Fibroblast of the conjunctiva (primary cell): ENCODE data around the gene SLC25A26.
"Not testable (repeated sequence)": the region's sequence is repeated elsewhere in the genome, so short reads cannot be mapped to it uniquely, and the experiment has no call there.

Experiments used
- DNase-seq: peaks from one replicate; pipeline ENCODE4 v3.0.0-alpha.2; 2010; ENCODE audit warnings: low read depth

The SLC25A26 gene

DNA sequence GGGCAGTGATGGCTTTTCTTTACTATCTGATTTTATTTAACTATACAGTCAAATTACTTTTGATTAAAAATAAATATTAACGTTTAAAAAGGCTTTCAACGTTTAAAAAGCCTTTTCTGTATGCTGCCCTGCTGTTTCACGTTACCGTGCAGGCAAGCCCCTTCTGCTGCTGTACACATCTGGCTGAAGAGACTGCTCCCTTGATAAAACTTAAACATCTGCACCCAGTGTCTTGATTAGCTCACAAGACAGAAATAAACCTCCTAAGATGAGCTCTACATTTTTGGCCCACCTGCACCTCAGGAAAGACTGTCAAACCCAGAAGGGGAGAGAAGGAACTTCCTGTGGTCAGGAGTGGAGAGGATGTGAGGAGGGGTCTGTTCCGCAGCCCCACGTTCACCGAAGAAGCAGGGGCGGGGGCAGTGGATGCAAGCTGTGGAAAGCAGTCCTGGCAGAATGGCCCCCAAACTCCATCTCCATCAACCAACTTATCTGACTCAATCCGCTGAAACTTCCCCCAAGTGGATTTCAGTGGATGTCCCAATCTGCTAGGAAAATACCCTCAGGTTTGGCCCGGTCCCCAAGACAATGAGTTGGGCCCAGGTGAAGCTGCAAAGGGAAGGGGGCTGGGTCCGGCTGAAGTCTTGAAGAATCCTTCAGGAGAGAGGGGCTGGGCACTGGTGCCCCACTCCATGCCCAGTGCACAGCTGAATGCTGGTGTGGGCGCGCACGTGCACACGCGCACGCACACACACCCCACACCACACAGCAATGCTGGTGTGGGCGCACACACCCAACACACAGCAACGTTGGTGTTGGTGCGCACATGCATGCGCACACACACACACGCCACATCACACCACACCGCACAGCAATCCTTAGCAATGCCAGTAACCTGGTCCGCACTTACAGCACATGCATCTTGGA lies 191.4 kb downstream of the SLC25A26 start:
- no peak for DNase-seq

DNA sequence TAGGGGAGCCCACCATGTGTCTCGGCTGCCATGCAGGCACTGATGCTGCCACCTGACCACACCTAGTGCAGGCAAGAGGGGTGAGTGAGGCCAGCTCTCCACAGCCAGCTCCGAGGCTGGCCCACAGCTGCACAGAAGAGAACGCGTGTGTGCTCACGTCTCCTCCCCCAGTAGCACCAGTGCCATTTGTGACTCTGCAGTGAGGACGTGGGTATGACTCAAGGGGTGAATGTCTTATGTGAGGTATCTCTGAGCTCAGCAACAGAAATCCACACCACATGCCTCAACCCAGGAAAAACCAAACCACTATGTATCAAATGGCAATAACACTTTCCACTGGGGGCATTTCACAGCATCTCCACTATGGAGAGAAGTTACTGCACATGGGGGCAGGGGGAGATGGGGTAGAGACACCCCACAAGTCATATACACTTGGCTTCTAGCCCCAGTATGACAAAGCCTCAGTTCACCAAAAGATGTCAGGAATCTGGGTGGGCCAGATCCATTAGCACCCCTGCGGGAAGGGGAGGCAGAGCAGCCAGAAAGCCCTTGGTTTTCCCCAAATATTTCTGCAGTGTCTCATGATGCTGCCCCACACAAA lies 192.4 kb downstream of the SLC25A26 start:
- no peak for DNase-seq

DNA sequence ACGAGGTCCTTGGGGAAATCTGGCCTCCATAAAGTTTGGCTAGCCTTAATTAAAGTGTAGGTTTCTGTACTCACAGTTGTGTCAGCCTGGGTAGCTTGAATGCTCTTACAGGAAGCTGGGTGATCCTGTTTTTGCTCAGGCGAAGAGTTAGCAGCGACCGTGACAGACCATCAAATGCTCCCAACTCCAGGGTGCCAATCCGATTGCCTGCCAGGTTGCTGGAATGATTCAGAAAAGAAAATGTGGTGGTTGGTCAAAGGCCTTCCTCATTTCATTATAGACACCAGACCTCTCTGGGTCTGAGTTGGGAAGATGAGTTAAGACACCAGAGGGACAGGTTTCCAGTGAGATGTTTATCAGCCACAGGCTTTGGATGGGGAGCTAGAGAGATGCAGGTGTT lies 194.0 kb downstream of the SLC25A26 start:
- DNase-seq: no peak

DNA sequence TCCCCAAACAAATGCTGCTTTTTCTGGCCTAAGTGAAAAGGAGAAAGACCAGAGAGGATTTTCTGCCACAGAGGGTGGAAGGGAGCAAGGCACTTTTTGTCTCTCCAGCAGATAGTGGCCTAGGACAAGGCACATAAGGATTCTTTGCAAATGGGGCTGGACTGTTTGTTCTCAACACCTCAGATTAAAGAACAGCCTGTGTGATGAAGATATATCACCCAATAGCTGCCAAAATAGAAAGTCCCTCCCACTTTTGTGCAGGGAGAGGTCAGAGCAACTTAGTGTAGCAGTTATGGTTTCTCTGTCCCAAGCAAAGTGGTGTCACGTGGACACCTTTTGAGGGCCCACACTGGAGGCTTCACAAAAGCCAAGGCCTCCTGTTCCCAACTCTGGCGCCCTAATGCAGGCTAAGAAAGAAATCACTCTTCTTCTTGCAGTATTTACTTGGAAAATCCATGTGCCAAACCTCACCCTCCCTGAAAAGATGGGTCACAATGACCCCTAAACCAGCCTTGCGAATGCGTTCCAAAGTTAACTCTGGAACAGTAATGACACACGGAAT lies 195.1 kb downstream of the SLC25A26 start:
- DNase-seq: no peak

DNA sequence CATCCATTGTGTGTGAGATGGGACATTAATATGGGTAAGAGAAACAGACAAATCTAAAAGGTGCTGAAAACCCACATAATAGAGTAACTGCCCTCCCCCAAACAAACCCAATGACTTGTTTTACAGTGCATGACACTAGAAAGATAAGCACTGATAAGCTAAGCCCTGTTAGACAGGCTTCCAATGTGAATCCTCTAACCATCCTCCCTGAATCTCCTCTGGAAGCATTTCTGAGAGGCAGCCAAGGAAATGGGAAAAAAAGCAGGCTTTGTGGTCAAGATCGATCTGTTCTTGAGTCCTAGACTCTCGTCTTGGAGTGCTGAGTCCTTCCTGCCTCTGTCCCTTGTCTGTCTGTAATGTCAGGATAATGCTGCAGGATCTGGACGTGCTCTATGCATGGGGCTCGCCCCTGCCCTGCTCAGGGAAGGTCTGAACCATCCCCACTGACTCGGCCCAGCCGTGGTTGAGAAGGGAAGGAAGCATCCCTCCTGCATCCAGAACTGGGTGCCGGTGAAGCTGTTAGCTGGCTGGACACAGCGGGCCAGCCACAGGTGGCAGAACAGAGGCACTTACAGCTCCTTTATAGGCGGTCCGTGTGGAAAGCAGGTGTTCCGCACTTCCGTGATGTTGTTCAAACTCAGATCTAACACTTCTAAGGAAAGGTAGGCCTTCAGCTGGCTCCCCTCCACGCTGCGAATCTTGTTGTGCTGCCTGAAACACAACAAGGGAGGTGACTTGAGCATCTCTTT lies 195.9 kb downstream of the SLC25A26 start:
- DNase-seq: no peak

DNA sequence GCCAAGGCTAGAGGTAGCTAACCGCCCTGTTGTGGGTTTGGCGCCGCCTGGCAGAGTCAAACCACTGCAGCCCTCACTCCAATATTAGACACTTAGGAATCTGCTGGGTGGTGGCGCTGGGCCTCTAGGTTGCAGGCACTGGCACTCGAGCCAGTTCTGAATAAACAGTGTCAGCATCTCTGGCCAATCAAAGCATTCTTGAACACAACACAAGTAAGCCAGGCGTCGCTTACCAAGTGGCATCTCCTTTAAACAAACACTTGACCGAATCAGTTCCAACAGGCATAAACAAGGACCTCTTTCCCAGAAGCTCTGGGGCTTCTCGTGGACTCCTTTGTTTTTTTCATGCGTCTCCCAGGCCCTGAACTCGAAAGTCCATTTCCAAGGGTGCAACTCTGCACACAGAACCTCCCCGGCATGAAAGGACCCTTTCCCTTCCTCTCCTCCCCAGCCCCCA lies 197.7 kb downstream of the SLC25A26 start:
- no peak for DNase-seq

DNA sequence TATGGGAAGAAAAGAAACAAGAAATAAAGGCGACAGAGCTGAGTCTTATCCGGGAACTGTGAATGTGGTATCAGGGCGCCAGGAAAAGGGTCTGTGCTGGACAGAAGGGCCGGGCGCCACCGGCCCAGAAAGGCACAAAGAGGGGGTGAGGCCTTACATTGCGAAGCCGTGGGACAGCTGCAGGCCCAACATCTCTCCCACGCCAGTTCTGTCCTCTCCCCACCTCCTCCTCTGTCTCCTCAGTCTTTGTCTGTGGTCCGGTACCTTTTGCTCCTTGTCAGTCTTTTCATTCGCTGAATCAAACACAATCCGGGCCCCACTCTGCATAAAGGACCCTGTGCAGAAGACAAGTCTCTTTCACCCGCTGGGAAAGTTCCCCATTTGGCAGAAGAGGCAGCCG lies 198.2 kb downstream of the SLC25A26 start:
- DNase-seq: no peak

DNA sequence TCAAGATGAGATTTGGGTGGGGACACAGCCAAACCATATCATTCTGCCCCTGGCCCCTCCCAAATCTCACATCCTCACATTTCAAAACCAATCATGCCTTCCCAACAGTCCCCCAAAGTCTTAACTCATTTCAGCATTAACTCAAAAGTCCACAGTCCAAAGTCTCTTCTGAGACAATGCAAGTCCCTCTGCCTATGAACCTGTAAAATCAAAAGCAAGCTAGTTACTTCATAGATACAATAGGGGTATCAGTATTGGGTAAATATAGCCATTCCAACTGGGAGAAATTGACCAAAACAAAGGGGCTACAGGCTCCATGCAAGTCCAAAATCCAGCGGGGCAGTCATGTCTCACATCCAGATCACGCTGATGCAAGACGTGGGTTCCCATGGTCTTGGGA lies 200.3 kb downstream of the SLC25A26 start:
- not testable (repeated sequence) for DNase-seq

DNA sequence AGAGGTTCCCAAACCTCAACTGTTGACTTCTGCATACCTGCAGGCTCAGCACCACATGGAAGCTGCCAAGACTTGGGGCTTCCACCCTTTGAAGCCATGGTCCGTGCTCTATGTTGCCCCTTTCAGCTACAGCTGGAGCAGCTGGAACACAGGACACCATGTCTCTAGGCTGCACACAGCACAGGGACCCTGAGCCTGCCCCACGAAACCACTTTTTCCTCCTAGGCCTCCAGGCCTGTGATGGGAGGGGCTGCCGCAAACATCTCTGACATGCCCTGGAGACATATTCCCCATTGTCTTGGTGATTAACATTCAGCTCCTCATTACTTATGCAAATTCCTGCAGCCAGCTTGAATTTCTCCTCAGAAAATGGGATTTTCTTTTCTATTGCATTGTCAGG lies 201.1 kb downstream of the SLC25A26 start:
- not testable (repeated sequence) for DNase-seq

DNA sequence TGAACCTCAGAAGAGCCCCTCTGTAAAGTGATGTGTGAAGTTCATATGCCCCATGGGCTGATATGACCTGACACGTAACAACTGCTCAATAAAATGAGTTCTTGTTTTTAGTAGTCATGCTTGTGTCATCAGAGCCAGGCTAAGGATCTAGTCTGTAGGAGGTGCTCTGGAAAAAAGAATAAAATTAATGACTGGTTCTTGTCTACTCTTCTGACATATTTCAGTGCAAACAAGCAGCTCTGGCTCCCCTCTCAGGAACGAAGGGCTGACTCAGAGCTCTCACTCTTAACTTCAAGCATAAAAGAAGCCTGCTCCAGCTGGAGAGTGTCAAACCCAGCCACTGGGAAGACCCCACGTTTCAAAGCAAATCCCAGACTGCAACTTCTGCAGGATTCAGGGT lies 203.0 kb downstream of the SLC25A26 start:
- DNase-seq: no peak

DNA sequence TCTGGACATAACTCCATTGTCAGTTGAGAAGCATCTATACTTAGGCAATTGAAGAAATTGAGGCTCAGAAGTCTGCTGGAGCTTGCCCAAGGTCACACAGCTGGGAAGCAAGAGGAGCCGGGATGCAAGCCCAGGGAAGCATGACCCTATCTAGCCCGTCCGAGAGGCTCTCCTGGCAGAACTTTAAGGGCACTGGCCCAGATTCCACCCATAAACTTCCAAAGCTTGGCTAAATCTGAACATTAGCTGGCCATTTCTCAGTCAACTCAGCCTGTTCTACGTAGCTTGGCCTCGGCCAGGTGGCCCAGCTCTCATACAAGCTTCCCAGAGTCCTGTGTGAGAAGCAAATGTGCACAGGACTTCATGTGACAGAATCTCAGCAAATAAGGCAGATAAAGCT lies 204.2 kb downstream of the SLC25A26 start:
- no peak for DNase-seq

DNA sequence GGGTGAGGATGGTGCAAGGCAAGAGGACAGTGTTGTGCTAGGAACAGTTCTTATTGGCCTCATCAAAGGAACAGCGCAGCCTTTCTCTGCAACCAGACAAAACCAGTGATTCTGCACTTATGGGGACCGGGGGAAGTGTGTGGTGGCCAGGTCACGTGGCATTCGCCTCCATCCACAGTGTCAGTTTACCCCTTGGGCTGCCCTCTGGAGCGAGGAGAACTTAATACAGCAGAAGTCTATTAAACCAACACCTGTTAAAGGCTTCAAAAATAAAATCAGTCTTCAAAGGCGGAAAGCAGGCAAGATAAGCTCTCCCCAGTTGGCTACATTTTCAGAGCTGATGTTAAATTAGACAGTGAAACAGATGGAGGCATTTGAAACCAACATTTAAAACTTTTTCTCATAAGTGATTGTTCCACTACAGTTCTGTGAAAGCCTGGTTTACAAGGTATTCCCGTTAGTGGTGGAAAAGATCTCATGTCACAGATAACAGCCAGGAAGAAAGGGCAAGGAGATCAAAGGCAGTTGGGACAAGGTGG lies 204.8 kb downstream of the SLC25A26 start:
- DNase-seq: no peak

DNA sequence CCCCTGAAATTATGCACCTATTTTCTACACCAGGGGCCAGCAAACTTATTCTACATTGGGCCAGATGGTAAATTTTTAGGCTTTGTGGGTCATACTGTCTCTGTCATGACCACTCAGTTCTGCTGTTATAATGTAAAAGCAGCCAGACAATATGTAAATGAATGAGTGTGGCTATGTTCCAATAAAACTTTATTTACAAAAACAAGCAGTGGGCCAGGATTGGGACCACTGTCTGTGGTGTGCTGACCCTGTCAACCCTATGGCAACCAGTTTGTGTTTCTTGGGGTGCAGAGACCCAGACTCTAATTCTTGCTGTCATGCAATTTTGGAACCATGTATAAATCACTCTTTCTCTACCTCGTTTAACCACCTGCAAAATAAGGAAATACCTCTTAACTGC lies 205.3 kb downstream of the SLC25A26 start:
- DNase-seq: no peak

DNA sequence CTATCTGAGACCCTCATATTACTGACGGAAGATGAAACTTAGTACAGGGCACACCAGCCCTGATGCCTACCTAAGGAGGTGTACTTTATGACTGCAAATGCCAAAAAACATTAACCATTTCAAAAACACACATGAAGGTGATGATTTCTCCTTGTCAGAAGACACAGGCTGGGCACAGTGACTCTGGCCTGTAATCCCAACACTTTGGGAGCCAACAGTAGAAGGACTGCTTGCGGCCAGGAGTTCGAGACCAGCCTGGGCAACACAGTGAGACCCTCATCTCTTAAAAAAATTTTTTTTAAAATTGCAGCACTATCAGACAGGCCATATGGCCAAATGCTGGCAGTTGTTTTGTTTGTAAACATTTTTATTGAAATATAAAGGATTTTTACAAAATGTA lies 206.6 kb downstream of the SLC25A26 start:
- no peak for DNase-seq

DNA sequence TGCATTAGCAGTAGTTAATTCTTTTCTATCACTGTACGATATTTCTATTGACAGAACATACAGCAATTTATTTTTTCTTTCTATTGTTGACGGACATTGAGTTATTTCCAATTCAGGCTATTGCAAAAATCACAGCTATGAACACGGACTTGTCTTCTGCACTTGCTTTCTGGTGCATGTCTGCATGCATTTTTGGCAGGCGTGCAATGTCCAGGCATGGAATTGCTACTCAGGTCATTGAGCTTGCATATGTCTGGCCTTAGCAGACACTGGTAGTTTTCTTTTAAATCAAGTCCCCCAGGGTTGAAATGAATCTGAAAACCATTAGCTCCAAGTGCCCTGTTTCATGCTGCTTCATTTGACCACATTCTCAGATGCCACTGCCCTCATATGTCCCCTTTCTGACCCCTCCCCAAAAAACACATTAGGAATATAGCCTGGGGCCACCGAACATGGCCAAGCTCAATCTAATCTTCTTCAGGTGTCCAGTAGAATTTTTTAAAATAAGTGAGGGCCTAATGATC lies 207.2 kb downstream of the SLC25A26 start:
- DNase-seq: no peak
